ENCODE data around the gene TNFSF13.
"Not testable (repeated sequence)": the region's sequence is repeated elsewhere in the genome, so short reads cannot be mapped to it uniquely, and the experiment has no call there.

Gene TNFSF13

GRCh38 chr17:7583253-7584109, 24.9 kb downstream of the TNFSF13 start, which contains the start of gene MPDU1:
MPDU1 (plus strand) TSS chr17:7583852; CDS start chr17:7583863, 11 bp downstream.
- Mint-ChIP-seq H3K9me3 (no peaks in the 10 kb centered on the region), H3K27me3 (ENCODE audit: low read depth) (no peaks in the 10 kb centered on the region), H3K4me1 (ENCODE audit: low read depth) (peaks cover 44% of the 10 kb centered on the region), H3K27ac (peak within 1 kb of the TSS; percentile 100), H3K36me3 (ENCODE audit: low read depth) (peaks cover 50% of the 10 kb centered on the region), H3K4me3 (peak within 1 kb of the TSS; percentile 98)
- peak; percentile 96 for DNase-seq (ENCODE audit: low spot score)

GRCh38 chr17:7586673-7587419, 28.3 kb downstream of the TNFSF13 start:
- H3K9me3 Mint-ChIP-seq: no peaks in the 10 kb centered on the region
- DNase-seq (ENCODE audit: low spot score): no peak
- H3K27ac Mint-ChIP-seq: no peak overlapping the region
- peaks cover 21% of the 10 kb centered on the region for H3K4me1 Mint-ChIP-seq (ENCODE audit: low read depth)
- no peak overlapping the region for H3K4me3 Mint-ChIP-seq
- peaks cover 37% of the 10 kb centered on the region for H3K36me3 Mint-ChIP-seq (ENCODE audit: low read depth)
- no peaks in the 10 kb centered on the region for H3K27me3 Mint-ChIP-seq (ENCODE audit: low read depth)

GRCh38 chr17:7587420-7588151, 29.0 kb downstream of the TNFSF13 start:
- Mint-ChIP-seq H3K4me1 (ENCODE audit: low read depth) (peaks cover 15% of the 10 kb centered on the region), H3K27ac (no peak overlapping the region), H3K36me3 (ENCODE audit: low read depth) (peaks cover 31% of the 10 kb centered on the region), H3K9me3 (no peaks in the 10 kb centered on the region), H3K4me3 (no peak overlapping the region), H3K27me3 (ENCODE audit: low read depth) (no peaks in the 10 kb centered on the region)
- DNase-seq (ENCODE audit: low spot score): no peak

GRCh38 chr17:7588553-7589203, 30.1 kb downstream of the TNFSF13 start:
- no peak overlapping the region for H3K27ac Mint-ChIP-seq
- no peak overlapping the region for H3K4me3 Mint-ChIP-seq
- H3K36me3 Mint-ChIP-seq (ENCODE audit: low read depth): peaks cover 38% of the 10 kb centered on the region
- no peaks in the 10 kb centered on the region for H3K9me3 Mint-ChIP-seq
- no peaks in the 10 kb centered on the region for H3K27me3 Mint-ChIP-seq (ENCODE audit: low read depth)
- no peak for DNase-seq (ENCODE audit: low spot score)
- H3K4me1 Mint-ChIP-seq (ENCODE audit: low read depth): peaks cover 15% of the 10 kb centered on the region

- Mint-ChIP-seq H3K27me3 (ENCODE audit: low read depth) (no peaks in the 10 kb centered on the region), H3K4me3 (no peak overlapping the region), H3K4me1 (ENCODE audit: low read depth) (peaks cover 14% of the 10 kb centered on the region), H3K9me3 (no peaks in the 10 kb centered on the region), H3K36me3 (ENCODE audit: low read depth) (peaks cover 40% of the 10 kb centered on the region), H3K27ac (no peak overlapping the region)
- peak; percentile 44 for DNase-seq (ENCODE audit: low spot score)
These were observed 30.8 kb downstream of the TNFSF13 start for GRCh38 chr17:7589204-7589868.

- Mint-ChIP-seq H3K4me3 (no peak within 1 kb of the TSS), H3K36me3 (ENCODE audit: low read depth) (peaks cover 39% of the 10 kb centered on the region), H3K27ac (no peak within 1 kb of the TSS), H3K9me3 (no peaks in the 10 kb centered on the region), H3K4me1 (ENCODE audit: low read depth) (peaks cover 6% of the 10 kb centered on the region), H3K27me3 (ENCODE audit: low read depth) (no peaks in the 10 kb centered on the region)
- DNase-seq (ENCODE audit: low spot score): no peak
These were observed 31.5 kb downstream of the TNFSF13 start, which contains the start of gene SOX15 for GRCh38 chr17:7589891-7590691. SOX15 (minus strand) TSS chr17:7590094; CDS start chr17:7589676, 418 bp downstream.

GRCh38 chr17:7590743-7591142, 32.2 kb downstream of the TNFSF13 start:
- no peak overlapping the region for H3K27ac Mint-ChIP-seq
- DNase-seq (ENCODE audit: low spot score): no peak
- peaks cover 4% of the 10 kb centered on the region for H3K4me1 Mint-ChIP-seq (ENCODE audit: low read depth)
- H3K9me3 Mint-ChIP-seq: no peaks in the 10 kb centered on the region
- no peak overlapping the region for H3K4me3 Mint-ChIP-seq
- H3K36me3 Mint-ChIP-seq (ENCODE audit: low read depth): peaks cover 42% of the 10 kb centered on the region
- H3K27me3 Mint-ChIP-seq (ENCODE audit: low read depth): no peaks in the 10 kb centered on the region

GRCh38 chr17:7591596-7591995, 33.0 kb downstream of the TNFSF13 start:
- H3K4me1 Mint-ChIP-seq (ENCODE audit: low read depth): peaks cover 2% of the 10 kb centered on the region
- DNase-seq (ENCODE audit: low spot score): no peak
- no peaks in the 10 kb centered on the region for H3K9me3 Mint-ChIP-seq
- H3K27me3 Mint-ChIP-seq (ENCODE audit: low read depth): no peaks in the 10 kb centered on the region
- H3K4me3 Mint-ChIP-seq: no peak overlapping the region
- peaks cover 44% of the 10 kb centered on the region for H3K36me3 Mint-ChIP-seq (ENCODE audit: low read depth)
- H3K27ac Mint-ChIP-seq: no peak overlapping the region

GRCh38 chr17:7592422-7593021, 34.0 kb downstream of the TNFSF13 start:
- Mint-ChIP-seq H3K4me1 (ENCODE audit: low read depth) (peaks cover 2% of the 10 kb centered on the region), H3K27ac (no peak overlapping the region), H3K27me3 (ENCODE audit: low read depth) (no peaks in the 10 kb centered on the region), H3K36me3 (ENCODE audit: low read depth) (peaks cover 43% of the 10 kb centered on the region), H3K9me3 (no peaks in the 10 kb centered on the region), H3K4me3 (no peak overlapping the region)
- DNase-seq (ENCODE audit: low spot score): no peak

GRCh38 chr17:7593296-7593695, 34.7 kb downstream of the TNFSF13 start:
- Mint-ChIP-seq H3K36me3 (ENCODE audit: low read depth) (peaks cover 41% of the 10 kb centered on the region), H3K4me3 (no peak overlapping the region), H3K27me3 (ENCODE audit: low read depth) (no peaks in the 10 kb centered on the region), H3K4me1 (ENCODE audit: low read depth) (peaks cover 2% of the 10 kb centered on the region), H3K27ac (no peak overlapping the region), H3K9me3 (no peaks in the 10 kb centered on the region)
- DNase-seq (ENCODE audit: low spot score): no peak

GRCh38 chr17:7597561-7597960, 39.0 kb downstream of the TNFSF13 start:
- H3K27ac Mint-ChIP-seq; H3K4me1 Mint-ChIP-seq (ENCODE audit: low read depth); H3K9me3 Mint-ChIP-seq; H3K4me3 Mint-ChIP-seq; DNase-seq (ENCODE audit: low spot score); H3K27me3 Mint-ChIP-seq (ENCODE audit: low read depth): not testable (repeated sequence)
- peaks cover 44% of the 10 kb centered on the region for H3K36me3 Mint-ChIP-seq (ENCODE audit: low read depth)

- Mint-ChIP-seq H3K4me1 (ENCODE audit: low read depth) (peaks cover 14% of the 10 kb centered on the region), H3K27me3 (ENCODE audit: low read depth) (no peaks in the 10 kb centered on the region), H3K9me3 (no peaks in the 10 kb centered on the region), H3K4me3 (no peak overlapping the region), H3K27ac (peak overlapping the region; percentile 45), H3K36me3 (ENCODE audit: low read depth) (peaks cover 31% of the 10 kb centered on the region)
- no peak for DNase-seq (ENCODE audit: low spot score)
These were observed 47.7 kb downstream of the TNFSF13 start for GRCh38 chr17:7606280-7606679.

Data from T-helper 2 cell treated with Interferon-gamma antibody and Interleukin-4, amounts not matched to agents 5 μg/mL and 100 μg/mL, for 36 hours (primary cell).